GM21390 (cell line): ENCODE results near the gene RAB29.
"Not testable (repeated sequence)": the region's sequence is repeated elsewhere in the genome, so short reads cannot be mapped to it uniquely, and the experiment has no call there.

Source experiments
- ATAC-seq: cut with Tn5 transposase; IDR thresholded peaks from one replicate; pipeline ENCODE4 v1.9.1; 2021; ENCODE audit not compliant: unreplicated experiment

The RAB29 gene

GRCh38 chr1:205726619-205727125 lies 48.6 kb downstream of the RAB29 start:
- no peak for ATAC-seq

GRCh38 chr1:205725514-205725913 lies 49.8 kb downstream of the RAB29 start:
- no peak for ATAC-seq

- not testable (repeated sequence) for ATAC-seq
Observed at GRCh38 chr1:205720740-205721139, 54.5 kb downstream of the RAB29 start.

- no peak for ATAC-seq
Observed at GRCh38 chr1:205719762-205720161, 55.5 kb downstream of the RAB29 start.

GRCh38 chr1:205719015-205719414 lies 56.3 kb downstream of the RAB29 start:
- no peak for ATAC-seq
